Lower lobe of right lung (tissue), 2 donors: ENCODE data around the gene ACBD6. TPM values are rescaled to one million over a fixed set of nuclear protein-coding genes. Genes with fewer than 3 reads are reported as not detected.

Experiments used
- ATAC-seq, 2 donors: fragments of 200-7000 bp; cut with Tn5 transposase; one replicate each; pipeline ENCODE4 v1.9.1; 2020 to 2022; ENCODE audit warnings: mild to moderate bottlenecking in 2 of 2, moderate library complexity in 2 of 2
- DNase-seq: peaks from one replicate; pipeline ENCODE4 v3.0.0-alpha.2; 2020
- H3K27ac ChIP-seq: fragments of 200-600 bp; one replicate; pipeline ENCODE4 v1.8.0; 2022
- H3K27me3 ChIP-seq: fragments of 200-600 bp; one replicate; pipeline ENCODE4 v1.8.0; 2022; ENCODE audit warnings: low read depth
- H3K36me3 ChIP-seq: fragments of 200-600 bp; one replicate; pipeline ENCODE4 v1.8.0; 2022; ENCODE audit warnings: mild to moderate bottlenecking
- H3K4me1 ChIP-seq: fragments of 200-600 bp; one replicate; pipeline ENCODE4 v1.8.0; 2022
- H3K4me3 ChIP-seq: fragments of 200-600 bp; one replicate; pipeline ENCODE4 v1.8.0; 2022; ENCODE audit warnings: mild to moderate bottlenecking
- H3K9me3 ChIP-seq: fragments of 200-600 bp; one replicate; pipeline ENCODE4 v1.8.0; 2022
- CTCF ChIP-seq: fragments of 200-600 bp; IDR thresholded peaks from one replicate; pipeline ENCODE4 v1.8.0; 2022; ENCODE audit warnings: antibody characterized with exemption, mild to moderate bottlenecking
- intact Hi-C: fragments of 100-400 bp; cut with DNase I; formaldehyde crosslinking; loops from one replicate; pipeline ENCODE4 v1.11.0; 2022
- total RNA-seq: library from RNA; stranded (reverse); fragmentation: NEBNext Ultra II Directional; extraction: Animal tissue kit (Norgen Biotek cat#: 25700); gene quantifications from one replicate; pipeline ENCODE4 v1.2.1, GENCODE V29; 2021
- donor health status: DM: no; HTN: yes; CAD: no; lungs with severe emphysema.

The ACBD6 gene
- total RNA-seq, 1 donor from 2014 or later: 37.4 TPM

DNA sequence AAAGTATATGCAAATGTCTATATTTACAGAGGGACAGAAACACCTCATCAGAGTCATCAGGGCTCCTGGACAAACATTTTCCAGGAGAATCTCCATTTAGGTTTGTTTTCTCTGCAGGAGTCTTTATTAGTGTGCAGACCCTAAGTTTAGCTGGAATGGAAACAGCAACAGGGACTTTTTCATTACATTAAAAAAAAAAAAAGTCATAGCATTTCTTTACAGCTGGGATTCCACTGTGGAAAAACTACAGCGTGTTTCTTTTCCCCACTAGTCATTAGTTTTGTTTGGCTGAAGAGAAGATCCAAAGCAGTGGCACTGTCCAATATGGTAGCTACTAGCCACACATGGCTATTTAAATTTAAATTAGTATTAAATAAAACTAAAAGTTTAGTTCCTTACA lies 222.7 kb downstream of the ACBD6 start:
- H3K27ac ChIP-seq: peak overlapping the region; percentile 46
- no peak overlapping the region for H3K4me3 ChIP-seq
- TF ChIP-seq CTCF: no peak
- no peaks in the 10 kb centered on the region for H3K4me1 ChIP-seq
- H3K36me3 ChIP-seq: peaks cover 5% of the 10 kb centered on the region
- H3K9me3 ChIP-seq: no peaks in the 10 kb centered on the region
- ATAC-seq: no peak
- no peak for DNase-seq
- intact Hi-C loops: no loop called here
- no peaks in the 10 kb centered on the region for H3K27me3 ChIP-seq

DNA sequence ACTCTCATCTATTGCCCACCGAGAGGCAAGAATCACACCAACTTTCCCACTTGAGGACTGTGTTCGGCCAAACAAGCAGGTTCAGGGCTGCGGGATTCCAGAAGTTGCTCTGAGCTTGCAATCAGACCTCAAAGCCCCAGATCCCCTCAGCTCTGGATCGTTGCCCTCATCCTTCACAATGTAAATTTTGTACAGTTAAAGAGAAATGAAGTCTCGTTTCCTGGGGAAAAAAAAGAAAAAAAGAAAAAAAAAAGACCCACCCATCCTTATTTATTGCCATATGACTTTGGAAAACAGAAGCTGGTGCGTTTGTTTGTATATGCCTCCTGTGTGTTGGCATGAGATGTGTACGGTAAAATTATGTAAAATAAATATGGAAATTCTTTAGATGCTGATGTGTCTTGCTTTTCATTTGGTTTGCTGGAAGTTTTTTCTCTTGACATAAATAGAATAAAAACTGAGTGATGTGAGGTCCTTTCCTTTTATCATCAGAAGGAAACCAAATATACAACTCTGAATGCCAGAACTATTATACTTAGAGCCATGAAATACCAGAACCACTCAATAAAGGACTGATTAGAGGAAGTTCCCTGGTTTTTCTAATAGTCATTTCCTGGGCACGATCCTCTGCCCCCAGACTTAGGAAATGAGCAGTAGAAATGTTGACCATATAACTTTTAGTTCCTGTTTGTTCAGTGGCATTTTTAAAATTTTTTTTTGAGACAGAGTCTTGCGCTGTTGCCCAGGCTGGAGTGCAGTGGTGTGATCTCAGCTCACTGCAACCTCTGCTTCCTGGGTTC lies 223.6 kb downstream of the ACBD6 start:
- Histone ChIP-seq H3K4me3 (no peak overlapping the region), H3K9me3 (no peaks in the 10 kb centered on the region), H3K36me3 (peaks cover 9% of the 10 kb centered on the region), H3K27ac (peak overlapping the region; percentile 46), H3K4me1 (no peaks in the 10 kb centered on the region), H3K27me3 (no peaks in the 10 kb centered on the region)
- TF ChIP-seq CTCF: no peak
- DNase-seq (no peak), ATAC-seq (peak; percentile 75 to 82)
- intact Hi-C loops: no loop called here

DNA sequence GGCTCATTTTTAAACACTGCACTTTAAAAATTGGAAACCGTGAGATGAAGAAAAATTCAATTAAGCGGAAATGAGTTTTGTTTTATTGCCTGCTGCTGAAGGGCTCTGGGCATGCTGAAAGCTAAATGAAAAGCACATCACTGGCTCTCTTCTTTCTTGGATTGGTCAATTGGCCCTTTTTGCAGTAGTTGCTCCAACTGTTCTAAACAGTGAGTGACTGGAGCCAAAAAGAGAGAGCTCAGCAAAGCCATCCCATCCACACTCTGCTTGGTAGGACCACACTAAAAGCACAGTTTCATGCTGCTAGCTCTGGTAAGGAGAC lies 224.2 kb downstream of the ACBD6 start:
- Histone ChIP-seq H3K36me3 (peaks cover 10% of the 10 kb centered on the region), H3K9me3 (no peaks in the 10 kb centered on the region), H3K27me3 (no peaks in the 10 kb centered on the region), H3K4me1 (no peaks in the 10 kb centered on the region), H3K4me3 (no peak overlapping the region), H3K27ac (peak overlapping the region; percentile 34)
- ATAC-seq: no peak
- no peak for DNase-seq
- TF ChIP-seq CTCF: no peak
- intact Hi-C loops: no loop called here

GRCh38 chr1:180277476-180278193 lies 224.7 kb downstream of the ACBD6 start:
- intact Hi-C loops: no loop called here
- H3K27me3 ChIP-seq: no peaks in the 10 kb centered on the region
- H3K4me1 ChIP-seq: no peaks in the 10 kb centered on the region
- no peak for ATAC-seq
- DNase-seq: no peak
- no peak overlapping the region for H3K27ac ChIP-seq
- no peak overlapping the region for H3K4me3 ChIP-seq
- no peaks in the 10 kb centered on the region for H3K9me3 ChIP-seq
- TF ChIP-seq CTCF: no peak
- H3K36me3 ChIP-seq: peaks cover 10% of the 10 kb centered on the region

GRCh38 chr1:180275726-180276125 lies 226.7 kb downstream of the ACBD6 start:
- no peaks in the 10 kb centered on the region for H3K4me1 ChIP-seq
- no peak for ATAC-seq
- no peaks in the 10 kb centered on the region for H3K9me3 ChIP-seq
- H3K4me3 ChIP-seq: no peak overlapping the region
- no peak for DNase-seq
- H3K36me3 ChIP-seq: peaks cover 10% of the 10 kb centered on the region
- intact Hi-C loops: no loop called here
- H3K27me3 ChIP-seq: no peaks in the 10 kb centered on the region
- TF ChIP-seq CTCF: no peak
- H3K27ac ChIP-seq: no peak overlapping the region
